AG04450 (cell line): ENCODE data around the gene IFNGR1. TPM values are rescaled to one million over a fixed set of nuclear protein-coding genes. Genes with fewer than 3 reads are reported as not detected.

Experiments
- CTCF ChIA-PET: fragments of 300-600, 350-600 bp; formaldehyde crosslinking; extraction: SDS; loops from one replicate; lab custom pipeline; 2022; ENCODE audit warnings: antibody characterized with exemption, inconsistent platforms; lab: Charles Lee
- POLR2A ChIA-PET: fragments of 350-600 bp; formaldehyde crosslinking; extraction: SDS; loops from one replicate; lab custom pipeline; 2021; ENCODE audit warnings: antibody characterized with exemption, inconsistent platforms; lab: Yijun Ruan, JAX
- DNase-seq: peaks from one replicate; pipeline ENCODE4 v3.0.0-alpha.2; 2011; ENCODE audit warnings: low read depth, low spot score
- H3K27ac ChIP-seq: one replicate; pipeline ENCODE4 v1.5.1; 2012; ENCODE audit warnings: low read depth, low read length, control low read depth
- H3K27me3 ChIP-seq: one replicate; pipeline ENCODE4 v1.6.0; 2012; ENCODE audit warnings: low read length; ENCODE audit not compliant: control insufficient read depth, insufficient read depth
- H3K4me3 ChIP-seq: 2 replicates; pipeline ENCODE4 v1.5.1; 2011; ENCODE audit warnings: mild to moderate bottlenecking, low read depth, low read length, control low read depth
- H3K9me3 ChIP-seq: 2 replicates; pipeline ENCODE4 v1.5.1; 2012; ENCODE audit warnings: low read length; ENCODE audit not compliant: control insufficient read depth, insufficient read depth
- CTCF ChIP-seq: IDR thresholded peaks from 2 replicates; pipeline ENCODE4 v1.5.1; 2011; ENCODE audit warnings: low read depth, low read length, control low read depth, inconsistent platforms
- polyA plus RNA-seq: library from polyadenylated mRNA; depleted of rRNA; stranded (reverse); fragments of >200 nt; gene quantifications from 2 replicates; pipeline ENCODE4 v1.2.3, GENCODE V29; 2011

IFNGR1 gene
- polyA plus RNA-seq, 1 experiment, result 36.3 TPM

- no peak for TF ChIP-seq CTCF
- POLR2A ChIA-PET, result no interaction called here
- Histone ChIP-seq H3K27ac (no peak overlapping the region), H3K4me3 (no peak overlapping the region), H3K27me3 (no peaks in the 10 kb centered on the region), H3K9me3 (peaks cover 1% of the 10 kb centered on the region; the same call in 1 of the 2 replicates)
- DNase-seq, result no peak
- CTCF ChIA-PET, result no interaction called here
Observed at GRCh38 chr6:137203256-137203655, 15.9 kb downstream of the IFNGR1 start.

GRCh38 chr6:137202078-137202477 is 17.1 kb downstream of the IFNGR1 start:
- DNase-seq, result no peak
- Histone ChIP-seq H3K27me3 (no peaks in the 10 kb centered on the region), H3K4me3 (no peak overlapping the region), H3K27ac (no peak overlapping the region), H3K9me3 (no peaks in the 10 kb centered on the region)
- ChIA-PET POLR2A (no interaction called here), CTCF (no interaction called here)
- no peak for TF ChIP-seq CTCF

DNA sequence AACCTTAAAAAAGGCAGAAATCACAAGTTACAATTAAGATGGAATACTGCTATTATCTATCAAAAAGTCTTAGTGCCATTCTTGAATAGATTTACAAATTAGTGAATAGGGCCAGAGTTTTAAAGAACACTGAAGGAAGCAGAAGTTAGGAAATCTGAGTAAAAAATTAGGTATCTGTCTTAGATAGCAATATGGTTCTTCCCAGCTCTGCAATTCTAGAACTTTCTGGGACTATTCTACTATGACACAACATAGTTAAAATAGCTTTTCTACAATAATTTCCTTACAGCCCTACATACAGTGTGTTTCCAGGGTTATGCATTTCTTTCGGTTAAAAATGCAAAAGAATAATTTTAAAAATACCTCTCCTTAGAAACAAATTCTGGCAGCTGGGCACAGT is 18.2 kb downstream of the IFNGR1 start:
- POLR2A ChIA-PET, result no interaction called here

GRCh38 chr6:137200288-137200687 is 18.9 kb downstream of the IFNGR1 start:
- ChIA-PET POLR2A (no interaction called here), CTCF (interaction anchor here (1.0 kb wide), 1 partner anchor 106 kb away, joined by 3 read pairs; no protein-coding TSS in a partner anchor)
- no peak for TF ChIP-seq CTCF
- H3K9me3 ChIP-seq, result no peaks in the 10 kb centered on the region
- no peak for DNase-seq
- no peak overlapping the region for H3K27ac ChIP-seq
- no peaks in the 10 kb centered on the region for H3K27me3 ChIP-seq
- H3K4me3 ChIP-seq, result no peak overlapping the region

More for the DNA sequence above, 18.2 kb downstream of the IFNGR1 start:
- CTCF ChIA-PET, result no interaction called here
- Histone ChIP-seq H3K4me3 (no peak overlapping the region), H3K27ac (no peak overlapping the region), H3K9me3 (no peaks in the 10 kb centered on the region), H3K27me3 (no peaks in the 10 kb centered on the region)
- TF ChIP-seq CTCF, result no peak
- no peak for DNase-seq

DNA sequence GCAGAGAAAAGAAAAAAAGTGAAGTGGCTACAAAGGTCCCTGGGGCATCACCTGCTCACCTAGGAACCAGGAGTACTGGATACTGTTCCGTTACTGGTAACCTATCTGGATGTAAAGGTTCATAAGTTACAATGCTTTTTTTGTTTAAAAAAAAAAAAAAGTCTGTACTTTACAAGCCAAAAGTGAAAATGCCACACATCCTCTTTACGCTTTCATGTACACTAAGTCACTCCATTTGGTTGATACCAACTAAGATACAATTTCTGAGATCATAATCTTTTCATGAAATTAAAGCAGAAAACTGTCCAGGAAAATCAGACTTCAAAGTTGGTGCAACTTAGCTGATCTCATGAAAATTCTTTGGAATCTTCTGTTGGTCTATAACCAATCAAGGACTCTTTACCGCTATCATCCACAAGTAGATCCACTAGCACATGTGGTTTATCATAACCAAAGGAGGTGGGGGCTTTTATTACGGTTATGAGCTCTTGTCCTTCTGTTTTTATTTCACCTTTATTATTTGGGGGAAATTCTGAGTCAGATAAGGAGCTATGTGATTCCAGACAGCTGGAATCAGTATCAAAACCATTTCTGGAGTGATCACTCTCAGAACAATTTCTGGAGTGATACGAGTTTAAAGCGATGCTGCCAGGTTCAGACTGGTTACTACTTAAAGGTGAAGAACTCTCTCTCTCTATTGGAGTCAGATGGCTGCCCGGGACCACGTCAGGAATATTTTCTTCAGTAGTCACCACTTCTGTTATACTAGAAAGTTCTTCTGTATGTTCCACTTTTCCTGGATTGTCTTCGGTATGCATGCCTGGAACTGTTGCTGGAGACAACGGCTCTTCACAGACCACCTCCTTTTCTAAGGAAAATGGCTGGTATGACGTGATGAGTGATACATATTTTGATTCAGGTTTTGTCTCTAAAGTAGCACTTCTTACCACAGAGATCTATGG is 21.2 kb downstream of the IFNGR1 start:
- TF ChIP-seq CTCF, result no peak
- H3K27ac ChIP-seq, result no peak overlapping the region
- no peak overlapping the region for H3K4me3 ChIP-seq
- ChIA-PET POLR2A (no interaction called here), CTCF (no interaction called here)
- no peak for DNase-seq
- no peaks in the 10 kb centered on the region for H3K27me3 ChIP-seq
- no peaks in the 10 kb centered on the region for H3K9me3 ChIP-seq
